HG02642 (cell line): Measurements from ENCODE around the gene MORN5.

Source experiments
- ATAC-seq: cut with Tn5 transposase; IDR thresholded peaks from one replicate; pipeline ENCODE4 v1.9.1; 2021; ENCODE audit warnings: mild to moderate bottlenecking; ENCODE audit not compliant: unreplicated experiment, poor library complexity

Gene MORN5

GRCh38 chr9:122186301-122186700 lies 26.6 kb downstream of the MORN5 start:
- no peak for ATAC-seq

GRCh38 chr9:122186777-122187470 lies 27.2 kb downstream of the MORN5 start:
- ATAC-seq = no peak

GRCh38 chr9:122188369-122188768 lies 28.7 kb downstream of the MORN5 start:
- ATAC-seq = no peak

GRCh38 chr9:122190597-122191381 lies 31.1 kb downstream of the MORN5 start:
- no peak for ATAC-seq

- no peak for ATAC-seq
Measured at GRCh38 chr9:122191584-122191983, 31.9 kb downstream of the MORN5 start.

- ATAC-seq = no peak
Measured at GRCh38 chr9:122192261-122192875, 32.7 kb downstream of the MORN5 start.

- ATAC-seq = no peak
Measured at GRCh38 chr9:122192914-122193525, 33.3 kb downstream of the MORN5 start.

GRCh38 chr9:122193651-122194050 lies 33.9 kb downstream of the MORN5 start:
- no peak for ATAC-seq

- no peak for ATAC-seq
Measured at GRCh38 chr9:122195875-122196274, 36.2 kb downstream of the MORN5 start.

GRCh38 chr9:122197426-122197825 lies 37.7 kb downstream of the MORN5 start:
- no peak for ATAC-seq

- no peak for ATAC-seq
Measured at GRCh38 chr9:122197882-122198281, 38.2 kb downstream of the MORN5 start.

- ATAC-seq = no peak
Measured at GRCh38 chr9:122200960-122201595, 41.4 kb downstream of the MORN5 start.

- ATAC-seq = no peak
Measured at GRCh38 chr9:122201641-122202040, 41.9 kb downstream of the MORN5 start.

GRCh38 chr9:122202111-122202510 lies 42.4 kb downstream of the MORN5 start:
- ATAC-seq = no peak

- ATAC-seq = no peak
Measured at GRCh38 chr9:122204055-122204454, 44.3 kb downstream of the MORN5 start.

- ATAC-seq = no peak
Measured at GRCh38 chr9:122204491-122204890, 44.8 kb downstream of the MORN5 start.

- ATAC-seq = no peak
Measured at GRCh38 chr9:122205176-122205575, 45.5 kb downstream of the MORN5 start.

GRCh38 chr9:122206118-122207046 lies 46.7 kb downstream of the MORN5 start:
- ATAC-seq = no peak

- ATAC-seq = no peak
Measured at GRCh38 chr9:122207096-122207495, 47.4 kb downstream of the MORN5 start.
